Measurements from ENCODE around the gene EVL. TPM values are rescaled to one million over a fixed set of nuclear protein-coding genes. Genes with fewer than 3 reads are reported as not detected.

Gene EVL
- total RNA-seq, 4 donors from 2014 or later, result 42.6 to 94.6 (median 59.8) TPM

- WGBS, 2 donors, result 92 to 93% methylated on average over 5 of the region's 5 CpGs
- Histone ChIP-seq H3K36me3 (no peaks in the 10 kb centered on the region), H3K9me3 (no peaks in the 10 kb centered on the region), H3K27ac (no peak overlapping the region), H3K27me3 (no peaks in the 10 kb centered on the region), H3K4me1 (peaks cover 0 to 60% (median 35%) of the 10 kb centered on the region in 4 donors), H3K4me3 (no peak overlapping the region)
- DNase-seq (ENCODE audit: low spot score in 2 of 2), result no peak
- no peak for TF ChIP-seq POLR2A (IDR thresholded peaks at IDR 0.05)
These were observed 42.0 kb downstream of the EVL start for GRCh38 chr14:100107236-100107635.

GRCh38 chr14:100108042-100108825, 43.0 kb downstream of the EVL start:
- 31 to 32% methylated on average over 13 of the region's 13 CpGs for WGBS, 2 donors
- TF ChIP-seq EP300 (IDR thresholded peaks at IDR 0.05) (no peak), POLR2A (IDR thresholded peaks at IDR 0.05) (no peak), CTCF (IDR thresholded peaks at IDR 0.05) (peak; percentile 80 to 92 (median 89))
- Histone ChIP-seq H3K4me1 (peaks cover 0 to 52% (median 29%) of the 10 kb centered on the region in 4 donors), H3K27me3 (no peaks in the 10 kb centered on the region), H3K9me3 (no peaks in the 10 kb centered on the region), H3K27ac (peak overlapping the region in 1 of 4 donors; percentile 31), H3K4me3 (no peak overlapping the region), H3K36me3 (no peaks in the 10 kb centered on the region)
- DNase-seq (ENCODE audit: low spot score in 2 of 2), result peak; percentile 70 to 90

- TF ChIP-seq POLR2A (IDR thresholded peaks at IDR 0.05) (no peak), EP300 (IDR thresholded peaks at IDR 0.05) (no peak), CTCF (IDR thresholded peaks at IDR 0.05) (no peak)
- no peaks in the 10 kb centered on the region for H3K9me3 ChIP-seq
- H3K27me3 ChIP-seq, result no peaks in the 10 kb centered on the region
- no peak overlapping the region for H3K27ac ChIP-seq
- 86 to 88% methylated on average over 10 of the region's 10 CpGs for WGBS, 2 donors
- DNase-seq (ENCODE audit: low spot score in 2 of 2), result no peak
- peaks cover 0 to 44% (median 21%) of the 10 kb centered on the region in 4 donors for H3K4me1 ChIP-seq
- no peak overlapping the region for H3K4me3 ChIP-seq
- H3K36me3 ChIP-seq, result no peaks in the 10 kb centered on the region
These were observed 43.8 kb downstream of the EVL start for GRCh38 chr14:100108840-100109593.

GRCh38 chr14:100109594-100109955, 44.4 kb downstream of the EVL start:
- peaks cover 0 to 3% (median 0%) of the 10 kb centered on the region in 3 donors for H3K36me3 ChIP-seq
- H3K27ac ChIP-seq, result no peak overlapping the region
- 91 to 97% methylated on average over 9 of the region's 9 CpGs for WGBS, 2 donors

GRCh38 chr14:100110816-100111215, 45.6 kb downstream of the EVL start:
- 80 to 88% methylated on average over 6 of the region's 6 CpGs for WGBS, 2 donors
- H3K9me3 ChIP-seq, result no peaks in the 10 kb centered on the region

More at GRCh38 chr14:100109594-100109955, 44.4 kb downstream of the EVL start:
- TF ChIP-seq CTCF (IDR thresholded peaks at IDR 0.05), result no peak
- no peak for TF ChIP-seq EP300 (IDR thresholded peaks at IDR 0.05)
- no peak for TF ChIP-seq POLR2A (IDR thresholded peaks at IDR 0.05)
- no peaks in the 10 kb centered on the region for H3K27me3 ChIP-seq
- H3K4me1 ChIP-seq, result peaks cover 0 to 38% (median 17%) of the 10 kb centered on the region in 4 donors
- H3K4me3 ChIP-seq, result no peak overlapping the region
- DNase-seq (ENCODE audit: low spot score in 2 of 2), result no peak
- no peaks in the 10 kb centered on the region for H3K9me3 ChIP-seq

More at GRCh38 chr14:100110816-100111215, 45.6 kb downstream of the EVL start:
- Histone ChIP-seq H3K27ac (no peak overlapping the region), H3K4me1 (peaks cover 0 to 26% (median 12%) of the 10 kb centered on the region in 4 donors), H3K27me3 (no peaks in the 10 kb centered on the region), H3K36me3 (peaks cover 0 to 3% (median 0%) of the 10 kb centered on the region in 3 donors), H3K4me3 (no peak overlapping the region)
- TF ChIP-seq CTCF (IDR thresholded peaks at IDR 0.05) (no peak), POLR2A (IDR thresholded peaks at IDR 0.05) (no peak), EP300 (IDR thresholded peaks at IDR 0.05) (no peak)
- no peak for DNase-seq (ENCODE audit: low spot score in 2 of 2)
